Sigmoid colon (tissue), 4 donors: Measurements from ENCODE around the gene VWA5B1.

Source experiments
- CTCF ChIP-seq, 4 experiments: fragments of 450-650 bp in 3 of 4; fragments of 200-600 bp in 1 of 4; IDR thresholded peaks; one replicate each; pipeline ENCODE4 v1.5.1; 2016 to 2019; ENCODE audit warnings: antibody characterized with exemption in 4 of 4, mild to moderate bottlenecking in 3 of 4, moderate library complexity in 2 of 4
- POLR2A ChIP-seq, 2 donors: fragments of 450-650 bp; IDR thresholded peaks; one replicate each; pipeline ENCODE4 v1.6.1; 2016; ENCODE audit warnings: antibody characterized with exemption in 2 of 2, mild to moderate bottlenecking in 2 of 2, moderate library complexity in 2 of 2
- POLR2AphosphoS5 ChIP-seq, 4 donors: sonication (generic); formaldehyde crosslinking; IDR thresholded peaks; one replicate each; pipeline ENCODE4 v1.6.1; 2017; ENCODE audit warnings: antibody characterized with exemption in 4 of 4

- TF ChIP-seq CTCF (IDR thresholded peaks at IDR 0.05) (no peak), POLR2A (IDR thresholded peaks at IDR 0.05) (no peak), POLR2AphosphoS5 (IDR thresholded peaks at IDR 0.05) (no peak)
These were observed 5.2 kb upstream of the VWA5B1 start for GRCh38 chr1:20285510-20285909.
